ENCODE measurements around the gene KASH5.
"Not testable (repeated sequence)": the region's sequence is repeated elsewhere in the genome, so short reads cannot be mapped to it uniquely, and the experiment has no call there.

The KASH5 gene

GRCh38 chr19:49362048-49362928, 25.8 kb upstream of the KASH5 start, which contains the start of gene TEAD2:
TEAD2 (minus strand) TSS chr19:49362416; CDS start chr19:49360075, 2,341 bp downstream.
- DNase-seq (ENCODE audit: low spot score): no peak

- DNase-seq (ENCODE audit: low spot score): no peak
Observed at GRCh38 chr19:49362929-49363267, 25.2 kb upstream of the KASH5 start.

- DNase-seq (ENCODE audit: low spot score): peak; percentile 76
Observed at GRCh38 chr19:49363268-49364082, 24.6 kb upstream of the KASH5 start, which contains the start of gene DKKL1. DKKL1 (plus strand) TSS chr19:49363877; CDS start chr19:49363999, 122 bp downstream.

GRCh38 chr19:49364083-49364737, 23.8 kb upstream of the KASH5 start:
- DNase-seq (ENCODE audit: low spot score): no peak

GRCh38 chr19:49366110-49366509, 21.9 kb upstream of the KASH5 start:
- DNase-seq (ENCODE audit: low spot score): no peak

GRCh38 chr19:49368711-49369358, 19.2 kb upstream of the KASH5 start:
- no peak for DNase-seq (ENCODE audit: low spot score)

GRCh38 chr19:49371184-49371583, 16.9 kb upstream of the KASH5 start:
- no peak for DNase-seq (ENCODE audit: low spot score)

GRCh38 chr19:49373174-49373573, 14.9 kb upstream of the KASH5 start:
- not testable (repeated sequence) for DNase-seq (ENCODE audit: low spot score)

- DNase-seq (ENCODE audit: low spot score): no peak
Observed at GRCh38 chr19:49374665-49375434, 13.2 kb upstream of the KASH5 start.

- no peak for DNase-seq (ENCODE audit: low spot score)
Observed at GRCh38 chr19:49378512-49378911, 9.5 kb upstream of the KASH5 start.

- DNase-seq (ENCODE audit: low spot score): no peak
Observed at GRCh38 chr19:49380391-49380790, 7.7 kb upstream of the KASH5 start.

GRCh38 chr19:49382639-49383038, 5.4 kb upstream of the KASH5 start:
- no peak for DNase-seq (ENCODE audit: low spot score)

- no peak for DNase-seq (ENCODE audit: low spot score)
Observed at GRCh38 chr19:49383599-49383998, 4.5 kb upstream of the KASH5 start.

- DNase-seq (ENCODE audit: low spot score): no peak
Observed at GRCh38 chr19:49389406-49389805, 1.4 kb downstream of the KASH5 start.

GRCh38 chr19:49390131-49390928, 2.3 kb downstream of the KASH5 start:
- no peak for DNase-seq (ENCODE audit: low spot score)

GRCh38 chr19:49390929-49391359, 2.9 kb downstream of the KASH5 start:
- no peak for DNase-seq (ENCODE audit: low spot score)

- peak; percentile 79 for DNase-seq (ENCODE audit: low spot score)
Observed at GRCh38 chr19:49391581-49392399, 3.7 kb downstream of the KASH5 start.

- no peak for DNase-seq (ENCODE audit: low spot score)
Observed at GRCh38 chr19:49393881-49394280, 5.8 kb downstream of the KASH5 start.
